Activated CD8-positive, alpha-beta memory T cell treated with anti-CD3 and anti-CD28 coated beads, Interleukin-2, amount 50 U/mL, for 48 hours (primary cell): ENCODE data around the gene OLA1.

Source experiments
- DNase-seq: peaks from one replicate; pipeline ENCODE4 v3.0.0-alpha.2; 2020

The OLA1 gene

GRCh38 chr2:174174741-174175140, 73.6 kb downstream of the OLA1 start:
- no peak for DNase-seq

- DNase-seq = no peak
These were observed 75.5 kb downstream of the OLA1 start for GRCh38 chr2:174172802-174173355.

GRCh38 chr2:174171686-174172445, 76.5 kb downstream of the OLA1 start:
- no peak for DNase-seq

- no peak for DNase-seq
These were observed 79.0 kb downstream of the OLA1 start for GRCh38 chr2:174169372-174169771.

GRCh38 chr2:174166261-174166660, 82.1 kb downstream of the OLA1 start:
- no peak for DNase-seq

- DNase-seq = no peak
These were observed 86.8 kb downstream of the OLA1 start for GRCh38 chr2:174161490-174161889.

- DNase-seq = no peak
These were observed 90.3 kb downstream of the OLA1 start for GRCh38 chr2:174158003-174158402.

- DNase-seq = no peak
These were observed 91.3 kb downstream of the OLA1 start for GRCh38 chr2:174157053-174157452.

GRCh38 chr2:174153757-174154680, 94.3 kb downstream of the OLA1 start:
- DNase-seq = no peak

GRCh38 chr2:174149530-174149929, 98.8 kb downstream of the OLA1 start:
- DNase-seq = no peak

- no peak for DNase-seq
These were observed 99.5 kb downstream of the OLA1 start for GRCh38 chr2:174148833-174149232.

GRCh38 chr2:174145827-174146226, 102.5 kb downstream of the OLA1 start:
- no peak for DNase-seq

- DNase-seq = no peak
These were observed 106.0 kb downstream of the OLA1 start for GRCh38 chr2:174142290-174142689.

GRCh38 chr2:174138161-174138560, 110.2 kb downstream of the OLA1 start:
- DNase-seq = no peak

- no peak for DNase-seq
These were observed 112.4 kb downstream of the OLA1 start for GRCh38 chr2:174135981-174136380.

- no peak for DNase-seq
These were observed 123.2 kb downstream of the OLA1 start for GRCh38 chr2:174125090-174125489.

- DNase-seq = no peak
These were observed 124.2 kb downstream of the OLA1 start for GRCh38 chr2:174124181-174124580.

GRCh38 chr2:174122185-174122584, 126.1 kb downstream of the OLA1 start:
- DNase-seq = no peak

GRCh38 chr2:174121612-174122011, 126.7 kb downstream of the OLA1 start:
- DNase-seq = no peak

- DNase-seq = no peak
These were observed 127.2 kb downstream of the OLA1 start for GRCh38 chr2:174121175-174121574.

GRCh38 chr2:174120346-174120745, 128.0 kb downstream of the OLA1 start:
- DNase-seq = no peak

GRCh38 chr2:174117951-174118930, 130.1 kb downstream of the OLA1 start:
- no peak for DNase-seq
